Heart left ventricle (tissue), 13 donors: ENCODE data around the gene ARHGEF18.

Source experiments
- POLR2A ChIP-seq, 2 donors: fragments of 450-650 bp; IDR thresholded peaks; one replicate each; pipeline ENCODE4 v1.6.1; 2017; ENCODE audit warnings: antibody characterized with exemption in 2 of 2, mild to moderate bottlenecking in 2 of 2, moderate library complexity in 2 of 2
- TF ChIP-seq, protein P1 (sequence below), 12 donors: fragments of 200-600 bp; sonication (generic) in 4 of 12; IDR thresholded peaks; one replicate each; pipeline versions ENCODE4 v1.5.0 to v1.8.0; 2018 to 2022; ENCODE audit warnings: antibody characterized with exemption in 12 of 12, mild to moderate bottlenecking in 5 of 12
- donor health status: ischemic (EF 13 %, LVEDD 7.1; RV severe dilation, severe dysfunction).
- donor health status: DM: no; HTN: yes; CAD: no.
- donor health status: DM: no; HTN: no; CAD: no.
- donor health status: ischemic (EF 25% LVEDD 6.9; RV normal size, moderate dysfunction).
- donor health status: ischemic (EF 25% LVEDD 5.7; RV mildly dilated, moderate dysfunction).
- donor health status: ischemic (EF 35%, LVEDD 5.7; RV mildly dilated, moderate dysfunction).
- donor health status: nonischemic (EF 11% LVEDD 7.7; RV severe dilation, severe dysfunction).
- donor health status: DM: yes; HTN: yes; CAD: no.
- donor health status: PGD.
- donor health status: ischemic (EF 29% LVEDD 5.4; RV normal size, mild dysfunction).
- donor health status: nonischemic (EF 23%, LVEDD 6.1; RV moderate dilation, normal function).

DNA sequence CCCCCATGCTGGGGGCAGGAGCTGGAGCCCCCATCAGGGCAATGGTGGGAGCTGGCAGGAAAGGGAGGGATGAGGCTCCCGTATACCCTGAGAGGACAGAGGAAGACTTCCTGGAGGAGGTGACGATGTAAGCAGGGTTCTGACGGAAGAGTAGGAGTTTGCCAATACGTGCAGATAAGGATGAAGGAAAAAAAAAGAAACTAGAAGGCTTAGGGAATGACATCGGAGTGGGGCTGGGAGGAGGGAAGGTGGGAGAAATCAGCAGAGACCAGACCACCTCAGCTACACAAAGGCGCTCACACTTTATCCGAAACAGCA lies 32.3 kb downstream of the ARHGEF18 start:
- no peak for TF ChIP-seq POLR2A (IDR thresholded peaks at IDR 0.05)
- TF ChIP-seq, protein P1, sequence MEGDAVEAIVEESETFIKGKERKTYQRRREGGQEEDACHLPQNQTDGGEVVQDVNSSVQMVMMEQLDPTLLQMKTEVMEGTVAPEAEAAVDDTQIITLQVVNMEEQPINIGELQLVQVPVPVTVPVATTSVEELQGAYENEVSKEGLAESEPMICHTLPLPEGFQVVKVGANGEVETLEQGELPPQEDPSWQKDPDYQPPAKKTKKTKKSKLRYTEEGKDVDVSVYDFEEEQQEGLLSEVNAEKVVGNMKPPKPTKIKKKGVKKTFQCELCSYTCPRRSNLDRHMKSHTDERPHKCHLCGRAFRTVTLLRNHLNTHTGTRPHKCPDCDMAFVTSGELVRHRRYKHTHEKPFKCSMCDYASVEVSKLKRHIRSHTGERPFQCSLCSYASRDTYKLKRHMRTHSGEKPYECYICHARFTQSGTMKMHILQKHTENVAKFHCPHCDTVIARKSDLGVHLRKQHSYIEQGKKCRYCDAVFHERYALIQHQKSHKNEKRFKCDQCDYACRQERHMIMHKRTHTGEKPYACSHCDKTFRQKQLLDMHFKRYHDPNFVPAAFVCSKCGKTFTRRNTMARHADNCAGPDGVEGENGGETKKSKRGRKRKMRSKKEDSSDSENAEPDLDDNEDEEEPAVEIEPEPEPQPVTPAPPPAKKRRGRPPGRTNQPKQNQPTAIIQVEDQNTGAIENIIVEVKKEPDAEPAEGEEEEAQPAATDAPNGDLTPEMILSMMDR (IDR thresholded peaks at IDR 0.05): no peak
